NK-92 (cell line): ENCODE measurements around the gene LRRFIP1.

Experiments
- DNase-seq: peaks from one replicate; lab custom pipeline; 2025; ENCODE audit not compliant: unreplicated experiment; lab: John Stamatoyannopoulos, UW

The LRRFIP1 gene

GRCh38 chr2:237823544-237823943 is 196.2 kb downstream of the LRRFIP1 start:
- no peak for DNase-seq

GRCh38 chr2:237824085-237824484 is 196.7 kb downstream of the LRRFIP1 start:
- no peak for DNase-seq

GRCh38 chr2:237827421-237827987 is 200.1 kb downstream of the LRRFIP1 start:
- DNase-seq = no peak
